Measurements from ENCODE around the gene AHSG. TPM values are rescaled to one million over a fixed set of nuclear protein-coding genes. Genes with fewer than 3 reads are reported as not detected.

Gene AHSG
- total RNA-seq, 1 donor from 2014 or later: not detected

DNA sequence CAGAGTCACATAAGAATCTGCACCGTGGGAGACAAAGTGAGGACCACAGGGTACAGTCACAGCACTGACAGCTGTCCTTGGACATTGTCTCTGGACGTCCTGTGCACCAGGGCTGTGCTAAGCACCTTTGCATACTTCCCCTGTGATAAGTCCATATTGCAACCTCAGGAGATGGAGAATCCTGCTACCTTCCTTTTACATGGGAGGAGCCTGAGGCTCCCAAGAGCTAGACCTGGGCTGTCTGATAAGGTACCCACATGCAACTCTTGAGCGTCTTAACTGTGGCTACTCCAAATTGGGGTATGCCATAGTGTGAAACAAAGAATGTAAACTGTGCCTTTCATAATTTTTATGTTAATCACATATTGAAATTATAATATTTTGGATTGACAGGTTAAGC is 24.8 kb downstream of the AHSG start:
- intact Hi-C loops (cut with micrococcal nuclease): no loop called here

DNA sequence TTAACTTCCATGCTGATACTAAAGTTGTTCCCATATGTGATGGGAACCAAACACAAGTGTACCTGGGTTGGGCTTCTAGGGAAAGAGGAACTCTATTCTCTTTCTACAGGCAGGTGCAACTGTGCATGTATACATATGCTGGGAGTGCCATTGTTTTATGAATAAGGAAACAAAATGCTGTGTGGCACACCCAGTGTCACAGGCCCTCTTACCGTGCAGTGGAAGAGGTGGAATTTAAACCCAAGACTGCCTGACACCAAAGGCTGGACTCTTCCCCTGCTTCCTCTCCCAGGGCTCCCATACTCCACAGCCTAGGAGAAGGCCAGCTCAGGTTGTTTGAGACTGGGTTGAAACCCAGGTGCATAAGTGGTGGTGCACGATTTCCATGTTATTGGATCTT is 25.4 kb downstream of the AHSG start:
- intact Hi-C loops (cut with micrococcal nuclease): no loop called here

DNA sequence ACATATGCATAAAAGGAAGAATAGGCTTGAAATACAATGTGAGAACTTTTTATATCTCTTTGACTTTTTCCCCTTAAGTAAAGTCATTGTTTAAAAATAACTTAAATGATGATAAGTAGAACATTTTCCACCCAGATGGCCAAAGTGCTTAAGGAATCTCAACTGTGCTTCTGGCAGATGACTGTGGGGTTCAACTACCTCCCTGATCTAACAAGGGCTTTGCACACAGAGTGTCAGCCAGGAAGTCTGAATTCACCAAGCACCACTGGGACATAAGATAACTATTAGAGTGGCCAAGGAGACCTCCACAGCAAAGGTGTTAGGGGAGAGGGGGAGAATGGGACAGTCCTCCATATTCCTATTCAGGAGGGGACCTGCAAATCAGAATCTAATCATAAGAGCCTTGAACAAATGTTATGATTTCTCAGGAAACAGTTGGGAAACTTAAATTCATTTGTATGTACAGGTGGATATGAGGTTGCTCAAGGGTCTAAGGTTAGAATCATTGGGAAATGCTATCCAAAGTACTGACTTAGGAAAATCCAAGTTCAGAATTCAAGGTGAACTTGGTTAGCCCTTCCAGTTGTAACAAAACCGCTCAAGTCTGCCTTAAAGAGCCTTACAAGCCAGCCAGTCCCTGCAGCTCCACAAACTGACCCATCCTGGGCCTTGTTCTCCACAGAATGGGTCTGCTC is 27.1 kb downstream of the AHSG start, which contains the start of gene FETUB:
Gene FETUB, plus strand, starts transcription at position 622 of the 695 bp plus-strand sequence. Its CDS starts 62 bp downstream, at position 684.
- intact Hi-C loops (cut with micrococcal nuclease): no loop called here

DNA sequence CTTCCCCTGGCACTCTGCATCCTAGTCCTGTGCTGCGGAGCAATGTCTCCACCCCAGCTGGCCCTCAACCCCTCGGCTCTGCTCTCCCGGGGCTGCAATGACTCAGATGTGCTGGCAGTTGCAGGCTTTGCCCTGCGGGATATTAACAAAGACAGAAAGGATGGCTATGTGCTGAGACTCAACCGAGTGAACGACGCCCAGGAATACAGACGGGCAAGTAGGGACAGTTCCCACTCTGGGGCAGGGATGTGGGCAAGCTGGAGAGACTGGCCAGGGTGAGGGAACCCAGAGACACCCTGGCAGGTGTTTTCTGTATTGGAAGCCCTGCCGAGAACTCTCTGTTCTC is 27.6 kb downstream of the AHSG start:
- intact Hi-C loops (cut with micrococcal nuclease): no loop called here

DNA sequence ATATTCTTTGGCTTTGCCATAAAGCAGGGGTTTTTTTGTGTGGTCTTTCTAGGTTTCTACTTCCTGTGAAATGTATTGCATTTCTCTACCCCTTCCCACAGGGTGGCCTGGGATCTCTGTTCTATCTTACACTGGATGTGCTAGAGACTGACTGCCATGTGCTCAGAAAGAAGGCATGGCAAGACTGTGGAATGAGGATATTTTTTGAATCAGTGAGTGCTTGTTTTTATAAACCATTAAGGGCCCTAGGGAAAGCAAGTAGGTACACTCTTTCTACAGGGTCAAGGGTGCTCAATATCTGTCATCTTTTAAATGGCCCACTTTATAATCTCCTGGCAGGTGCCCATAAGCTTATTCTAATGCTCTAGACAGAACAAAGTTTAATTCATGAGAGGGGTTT is 28.1 kb downstream of the AHSG start:
- intact Hi-C loops (cut with micrococcal nuclease): no loop called here

DNA sequence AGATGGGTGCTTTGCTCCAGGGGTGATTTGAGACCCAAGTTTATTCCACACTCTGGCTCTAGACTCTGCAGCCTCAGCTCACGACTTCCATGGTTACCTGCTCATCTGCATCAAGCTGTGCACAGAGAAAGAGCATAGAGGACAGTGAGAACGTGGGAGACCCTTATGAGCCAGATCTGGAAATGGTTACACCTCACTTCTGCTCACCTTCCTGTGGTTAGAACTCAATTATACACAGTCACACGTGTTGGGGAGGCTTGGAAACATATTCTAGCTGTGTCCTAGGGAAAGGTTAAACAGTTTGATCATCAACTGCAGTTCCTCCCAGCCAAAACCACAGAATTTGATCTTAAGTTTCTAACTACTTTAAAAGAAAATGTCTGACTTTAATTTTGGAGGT is 29.2 kb downstream of the AHSG start:
- intact Hi-C loops (cut with micrococcal nuclease): no loop called here

DNA sequence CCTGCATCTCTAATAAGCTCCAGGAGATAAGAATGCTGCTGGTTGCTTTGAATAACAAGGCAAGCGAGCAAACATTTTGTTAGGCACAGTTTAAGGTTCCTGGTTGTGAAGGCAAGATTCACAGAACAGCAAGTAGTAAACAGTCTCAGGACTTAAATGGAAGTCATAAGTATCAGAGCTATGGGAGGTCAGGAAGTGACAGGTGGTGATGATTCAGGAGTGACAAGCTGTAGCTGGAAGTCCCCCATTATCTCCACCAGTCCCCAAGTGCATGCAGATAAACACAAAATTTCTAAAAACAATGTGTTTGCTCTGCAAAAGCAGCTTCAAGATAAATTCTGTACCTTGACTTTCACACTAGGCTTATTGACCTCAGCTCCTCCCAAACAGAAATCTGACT is 30.6 kb downstream of the AHSG start:
- intact Hi-C loops (cut with micrococcal nuclease): no loop called here

DNA sequence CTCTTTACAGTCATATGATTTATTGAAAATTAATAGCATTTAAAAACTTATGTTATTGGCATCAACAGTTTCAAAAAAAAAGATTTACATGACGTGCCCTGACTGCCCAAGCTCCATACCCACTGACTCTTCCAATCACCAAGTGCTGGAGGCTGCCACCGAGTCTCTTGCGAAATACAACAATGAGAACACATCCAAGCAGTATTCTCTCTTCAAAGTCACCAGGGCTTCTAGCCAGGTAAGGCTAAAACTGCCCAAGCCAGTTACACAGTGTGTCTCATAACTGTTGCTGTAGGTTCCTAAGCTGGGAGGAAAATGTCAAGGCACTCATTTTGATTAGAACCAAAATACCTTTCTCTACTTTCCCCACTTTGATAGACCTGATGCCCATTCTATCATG is 31.8 kb downstream of the AHSG start:
- intact Hi-C loops (cut with micrococcal nuclease): no loop called here

DNA sequence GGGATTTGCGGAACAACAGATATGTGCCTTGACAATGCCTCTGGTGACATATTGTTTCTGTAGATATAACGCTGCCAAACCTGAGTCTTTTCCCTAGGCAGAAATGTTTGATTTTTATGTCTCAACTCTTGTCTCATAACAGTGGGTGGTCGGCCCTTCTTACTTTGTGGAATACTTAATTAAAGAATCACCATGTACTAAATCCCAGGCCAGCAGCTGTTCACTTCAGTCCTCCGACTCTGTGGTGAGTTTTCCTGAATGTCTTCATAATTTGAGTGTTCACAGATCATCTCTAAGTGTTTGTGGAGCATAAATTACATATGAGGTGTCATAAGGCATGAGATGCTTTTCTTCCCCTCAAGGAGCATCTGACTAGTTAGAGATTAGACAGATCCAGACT is 33.2 kb downstream of the AHSG start:
- intact Hi-C loops (cut with micrococcal nuclease): no loop called here

DNA sequence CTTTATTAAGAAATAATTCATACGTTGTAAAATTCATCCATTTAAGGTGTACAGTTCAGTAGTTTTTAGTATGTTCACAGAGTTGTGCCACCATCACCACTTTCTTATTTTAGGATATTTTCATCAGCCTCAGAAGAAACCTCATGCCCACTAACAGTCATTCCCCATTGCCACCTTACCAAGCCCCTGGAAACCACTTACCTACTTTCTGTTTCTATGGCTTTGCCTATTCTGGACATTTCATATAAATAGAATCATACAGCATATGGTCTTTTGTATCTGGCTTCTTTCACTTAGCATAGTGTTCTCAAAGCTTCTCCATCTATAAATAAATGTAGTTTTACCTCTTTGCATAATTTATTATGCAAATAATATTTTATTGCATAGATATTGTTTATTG is 34.0 kb downstream of the AHSG start:
- intact Hi-C loops (cut with micrococcal nuclease): no loop called here

DNA sequence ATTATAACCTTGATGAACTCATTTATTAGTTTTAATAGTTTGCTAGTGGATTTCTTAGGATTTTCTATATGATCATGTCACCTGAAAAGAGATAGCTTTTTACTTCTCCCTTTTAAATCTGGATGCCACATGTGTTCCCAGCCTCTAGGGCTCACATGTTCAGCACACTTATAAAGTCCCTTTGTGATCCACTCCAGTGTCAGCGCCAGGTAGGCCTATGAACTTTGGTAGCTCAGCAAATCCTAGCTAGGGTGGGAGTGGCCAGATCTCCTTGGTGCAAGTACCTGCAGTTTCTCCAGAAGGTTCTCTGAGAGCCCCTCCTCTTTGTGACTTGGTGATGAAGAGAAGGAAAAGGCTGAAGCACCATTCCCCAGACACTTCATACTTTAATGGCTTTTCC is 36.0 kb downstream of the AHSG start:
- intact Hi-C loops (cut with micrococcal nuclease): no loop called here

DNA sequence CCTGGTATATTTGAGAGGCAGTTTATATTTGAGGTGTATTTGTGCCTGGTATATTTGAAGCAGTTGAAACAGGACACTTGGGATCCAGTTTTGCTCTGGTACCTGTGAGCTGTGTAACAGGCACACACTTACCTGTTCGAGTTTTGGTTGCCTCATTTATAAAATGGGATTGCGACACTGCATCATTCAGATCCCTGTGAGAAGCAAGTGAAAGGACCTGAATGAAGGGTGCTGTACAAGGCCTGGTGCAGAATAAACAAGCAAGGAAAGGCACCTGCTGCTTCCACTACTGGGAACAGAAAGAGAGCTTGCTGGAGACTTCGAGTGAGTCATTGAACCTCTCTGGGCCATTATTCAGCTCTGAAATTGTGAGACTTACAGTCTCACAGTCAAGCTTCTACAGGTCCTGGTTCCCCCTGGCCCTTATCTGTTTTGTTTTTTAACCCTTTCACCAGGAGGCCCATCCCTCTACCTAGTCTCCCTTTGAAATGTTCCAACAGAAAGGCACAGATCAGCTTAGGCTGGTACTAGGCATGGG is 38.9 kb downstream of the AHSG start:
- intact Hi-C loops (cut with micrococcal nuclease): no loop called here

DNA sequence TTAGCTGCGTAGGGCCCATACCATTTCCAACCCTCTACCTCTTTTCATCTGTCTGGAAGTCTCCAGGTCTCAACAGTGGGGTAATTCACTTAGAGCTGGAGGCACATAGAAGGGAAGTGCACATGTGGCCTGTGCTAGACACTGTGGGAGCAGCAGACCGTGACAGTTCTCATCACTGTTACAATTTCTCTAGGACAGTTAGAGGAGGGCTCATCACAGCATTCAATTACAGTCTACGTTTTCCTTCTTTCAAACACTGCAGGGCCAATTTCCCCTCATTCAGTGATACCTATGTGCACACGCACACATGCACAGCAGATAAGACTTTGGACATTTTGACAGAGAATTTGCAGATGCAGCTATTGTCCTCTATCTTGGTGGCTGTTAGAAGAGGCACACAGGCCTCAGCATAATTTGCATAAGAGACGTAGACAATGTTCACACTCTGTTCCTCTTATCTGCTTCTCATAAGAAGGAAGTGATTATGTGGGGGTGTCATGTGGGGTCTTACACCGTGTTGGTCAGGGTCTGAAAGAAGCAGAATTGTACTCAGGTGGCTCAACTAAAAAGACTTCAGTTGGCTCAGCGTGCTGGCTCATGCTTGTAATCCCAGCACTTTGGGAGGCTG is 40.3 kb downstream of the AHSG start:
- intact Hi-C loops (cut with micrococcal nuclease): no loop called here

DNA sequence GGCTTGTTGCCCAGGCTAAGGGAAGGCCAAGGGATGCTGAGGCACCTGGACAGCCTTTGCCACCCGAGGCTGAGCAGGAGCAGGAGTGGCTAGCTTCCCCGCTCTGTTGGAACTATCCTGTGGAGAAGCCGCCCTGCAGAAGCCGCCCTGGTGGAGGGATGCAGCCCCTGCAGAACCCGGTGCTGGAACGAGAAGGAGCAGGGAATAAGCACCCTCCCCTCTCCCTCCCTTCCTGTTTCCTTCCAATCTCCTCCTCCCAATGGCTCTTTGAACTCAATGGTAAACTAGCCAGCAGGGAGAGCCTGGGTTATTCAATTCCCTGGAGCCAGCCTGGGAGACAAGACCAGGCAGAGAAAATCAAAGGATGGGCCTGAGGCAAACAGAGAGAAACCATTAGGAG is 41.1 kb downstream of the AHSG start:
- intact Hi-C loops (cut with micrococcal nuclease): no loop called here

DNA sequence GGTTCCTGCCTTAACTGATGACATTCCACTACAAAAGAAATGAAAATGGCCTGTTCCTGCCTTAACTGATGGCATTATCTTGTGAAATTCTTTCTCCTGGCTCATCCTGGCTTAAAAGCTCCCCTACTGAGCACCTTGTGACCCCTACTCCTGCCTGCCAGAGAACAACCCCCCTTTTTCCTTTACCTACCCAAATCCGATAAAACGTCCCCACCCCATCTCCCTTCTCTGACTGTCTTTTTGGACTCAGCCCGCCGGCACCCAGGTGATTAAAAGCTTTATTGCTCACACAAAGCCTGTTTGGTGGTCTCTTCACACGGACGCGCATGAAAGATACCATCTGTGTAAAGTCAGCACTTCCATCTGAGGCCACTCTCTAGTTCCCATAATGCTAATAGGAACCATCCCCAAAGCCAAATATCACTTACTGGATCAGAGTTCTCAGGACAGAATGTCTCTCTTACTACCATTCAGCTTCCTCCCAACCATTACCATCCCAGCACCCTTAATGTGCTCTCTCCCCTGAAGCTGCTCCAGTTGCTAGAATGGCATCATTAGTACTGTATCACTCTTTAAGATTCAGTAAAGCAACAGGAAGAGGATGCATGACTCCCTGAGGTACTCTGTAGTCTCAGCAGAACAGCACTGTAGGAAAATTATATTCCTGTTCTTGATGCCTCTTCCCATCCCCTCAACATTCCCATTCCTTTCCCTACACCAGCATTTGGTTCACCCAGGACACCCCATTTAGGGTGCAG is 50.7 kb downstream of the AHSG start:
- intact Hi-C loops (cut with micrococcal nuclease): no loop called here

DNA sequence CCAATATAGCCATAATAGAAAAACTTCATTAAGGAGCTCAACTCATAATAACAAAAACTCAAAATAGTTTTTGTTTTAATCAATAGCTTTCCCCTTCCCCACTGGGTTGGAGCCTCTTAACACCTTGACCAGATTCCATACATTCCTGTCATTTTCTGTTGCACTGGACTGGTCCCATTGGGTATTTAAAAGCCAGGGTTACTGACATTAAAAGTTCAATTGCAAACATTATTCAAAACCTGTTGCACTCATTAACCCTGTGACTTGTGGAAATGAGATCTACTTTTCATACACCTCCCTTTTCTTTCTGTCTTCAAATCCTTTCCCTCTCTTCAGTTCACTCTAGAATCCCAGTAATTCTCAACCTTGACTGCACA is 51.2 kb downstream of the AHSG start:
- intact Hi-C loops (cut with micrococcal nuclease): no loop called here

DNA sequence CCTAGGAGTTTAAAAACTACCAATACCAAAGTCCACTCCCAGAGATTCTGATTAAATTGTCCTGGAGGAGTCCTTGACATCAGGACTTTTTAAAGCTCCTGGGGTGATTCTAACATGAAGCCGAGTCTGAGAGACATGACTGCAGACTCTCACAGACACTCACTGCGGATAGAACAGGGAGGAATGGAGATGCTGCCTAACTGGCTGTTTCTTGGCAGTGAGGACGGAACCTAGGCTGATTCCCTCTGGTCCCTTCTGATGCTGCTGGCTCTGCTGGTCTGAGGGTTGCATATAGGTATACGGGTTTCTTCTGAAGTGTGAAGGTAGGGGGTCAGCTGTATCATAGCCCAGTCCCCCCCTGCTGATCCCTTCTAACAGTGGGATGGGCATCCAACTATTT is 51.6 kb downstream of the AHSG start:
- intact Hi-C loops (cut with micrococcal nuclease): no loop called here

DNA sequence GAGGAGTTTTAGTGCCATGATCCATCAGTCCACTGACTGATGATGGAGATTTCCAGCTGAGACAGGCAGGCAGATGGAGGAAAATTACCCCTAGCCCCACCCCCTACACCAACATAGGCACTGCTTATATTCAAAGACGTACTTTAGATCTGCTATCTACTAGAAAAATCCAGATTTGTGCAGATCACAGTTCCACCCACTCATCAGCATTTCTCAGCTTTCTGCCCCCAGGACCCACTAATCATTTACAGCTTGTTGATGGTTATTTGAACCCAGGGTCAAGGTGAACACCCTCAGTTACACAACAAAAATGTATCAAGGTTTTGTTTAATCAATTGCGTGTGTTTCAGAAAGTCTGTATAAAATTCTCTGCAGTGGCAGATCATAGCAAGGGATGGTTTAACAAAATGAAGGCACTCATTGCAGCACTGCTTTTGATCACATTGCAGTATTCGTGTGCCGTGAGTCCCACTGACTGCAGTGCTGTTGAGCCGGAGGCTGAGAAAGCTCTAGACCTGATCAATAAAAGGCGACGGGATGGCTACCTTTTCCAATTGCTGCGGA is 52.8 kb downstream of the AHSG start, which contains the start of gene HRG:
Gene HRG, plus strand, starts transcription at position 390 of the 564 bp plus-strand sequence. Its CDS starts 18 bp downstream, at position 408.
- intact Hi-C loops (cut with micrococcal nuclease): no loop called here

DNA sequence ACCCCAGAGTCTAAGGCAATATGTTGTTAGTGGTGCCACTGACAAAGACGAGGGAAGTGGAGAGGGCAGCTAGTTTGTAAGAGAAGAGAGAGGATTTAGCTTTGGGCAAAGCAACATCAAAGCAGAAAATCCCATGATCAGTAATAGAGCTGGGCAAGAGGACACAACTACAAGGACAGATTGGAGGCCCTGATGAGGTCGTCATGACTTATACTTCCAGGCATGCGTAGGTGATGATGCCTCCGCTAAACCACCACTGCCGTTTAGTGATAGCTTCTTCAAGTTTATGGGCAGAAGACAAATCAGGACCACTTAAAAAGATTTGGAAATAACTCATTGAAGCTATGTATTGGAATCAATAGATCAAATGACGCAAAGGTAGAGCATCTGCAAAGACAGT is 55.6 kb downstream of the AHSG start:
- intact Hi-C loops (cut with micrococcal nuclease): no loop called here

DNA sequence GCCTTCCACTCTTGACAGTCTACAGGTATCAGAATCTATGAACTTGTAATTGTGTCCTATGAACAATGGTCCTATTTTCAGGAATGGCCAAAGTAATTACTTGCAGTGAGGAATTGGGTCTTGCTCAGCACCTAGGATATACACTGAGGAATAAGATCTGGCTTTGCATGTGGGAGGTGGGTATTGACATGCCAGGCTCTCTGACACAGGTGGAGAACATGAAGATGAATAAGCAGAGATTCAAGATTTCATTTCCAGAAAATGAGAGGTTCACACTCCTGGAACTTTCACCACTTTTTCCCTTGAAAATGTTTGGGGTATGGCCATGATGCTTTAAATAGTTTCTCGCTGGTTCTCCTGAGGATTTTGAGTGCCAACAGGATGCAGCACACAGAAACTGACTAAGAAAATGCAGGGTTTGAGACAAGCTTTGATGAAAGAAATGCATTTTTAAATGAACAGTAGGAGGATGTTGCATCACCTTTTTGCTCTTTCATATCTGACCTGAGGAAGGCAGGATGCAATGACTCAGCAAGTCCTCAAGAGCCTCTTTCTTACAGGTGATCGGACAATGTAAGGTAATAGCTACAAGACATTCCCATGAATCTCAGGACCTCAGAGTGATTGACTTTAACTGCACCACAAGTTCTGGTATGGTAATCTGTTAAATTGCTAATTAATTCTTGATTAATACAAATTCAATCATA is 56.7 kb downstream of the AHSG start:
- intact Hi-C loops (cut with micrococcal nuclease): no loop called here

DNA sequence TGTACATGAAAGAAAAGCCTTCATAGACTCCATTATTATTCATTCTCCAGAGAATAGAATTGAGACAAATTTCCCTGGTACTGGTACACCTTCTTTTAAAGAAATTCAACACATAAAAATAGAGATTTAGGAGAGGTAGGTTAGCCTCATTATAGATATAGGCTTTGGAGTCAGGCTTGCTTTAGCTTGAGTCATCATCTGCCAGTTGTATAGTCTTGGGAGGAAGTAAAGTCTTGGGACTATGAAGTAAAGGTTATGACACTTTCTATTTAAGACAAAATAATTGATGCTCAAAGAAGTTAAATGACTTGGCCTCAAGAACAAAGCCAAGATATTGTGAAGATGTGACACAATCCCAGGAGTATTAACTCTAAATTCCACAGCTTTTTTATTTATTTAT is 57.3 kb downstream of the AHSG start:
- intact Hi-C loops (cut with micrococcal nuclease): no loop called here
